ENCODE measurements around the gene MAP2K4. TPM values are rescaled to one million over a fixed set of nuclear protein-coding genes. Genes with fewer than 3 reads are reported as not detected.

Gene MAP2K4
- total and polyA plus RNA-seq, 4 donors, result 10.7 to 63.6 (median 20.3) TPM

- H3K9me3 ChIP-seq (ENCODE audit: control insufficient read depth in 4 of 4, insufficient read depth in 3 of 4, low read length in 3 of 4), result no peaks in the 10 kb centered on the region
- H3K4me3 ChIP-seq, result no peak overlapping the region
- no peak overlapping the region for H3K27ac ChIP-seq (ENCODE audit: low read depth in 1 of 2, low read length in 1 of 2)
- H3K27me3 ChIP-seq (ENCODE audit: control insufficient read depth in 3 of 3, insufficient read depth in 3 of 3, low read length in 2 of 3), result no peaks in the 10 kb centered on the region
- no peak for TF ChIP-seq CTCF (IDR thresholded peaks at IDR 0.05; ENCODE audit: control extremely low read depth, extremely low read depth)
- H3K4me1 ChIP-seq (ENCODE audit: control insufficient read depth in 5 of 5, insufficient read depth in 5 of 5, low read length in 5 of 5), result peaks cover 0 to 23% (median 4%) of the 10 kb centered on the region in 5 donors
- ATAC-seq (ENCODE audit: insufficient read depth, low FRiP score) (no peak), DNase-seq (no peak)
- no peak overlapping the region for H3K9ac ChIP-seq (ENCODE audit: insufficient read depth in 1 of 2, low read length in 2 of 2)
- 70 to 95% methylated on average over 1 of the region's 1 CpG for WGBS, 2 donors
- H3K36me3 ChIP-seq (ENCODE audit: control insufficient read depth in 4 of 4, insufficient read depth in 4 of 4, low read length in 4 of 4), result peaks cover 0 to 4% (median 2%) of the 10 kb centered on the region in 4 donors
These were observed 15.0 kb downstream of the MAP2K4 start for GRCh38 chr17:12035673-12036072.

- 54 to 59% methylated on average over 2 of the region's 2 CpGs for WGBS, 2 donors
- ATAC-seq (ENCODE audit: insufficient read depth, low FRiP score) (no peak), DNase-seq (no peak)
- Histone ChIP-seq H3K4me1 (ENCODE audit: control insufficient read depth in 5 of 5, insufficient read depth in 5 of 5, low read length in 5 of 5) (peaks cover 0 to 20% (median 0%) of the 10 kb centered on the region in 5 donors), H3K4me3 (no peak overlapping the region), H3K9ac (ENCODE audit: insufficient read depth in 1 of 2, low read length in 2 of 2) (no peak overlapping the region), H3K36me3 (ENCODE audit: control insufficient read depth in 4 of 4, insufficient read depth in 4 of 4, low read length in 4 of 4) (peaks cover 0 to 4% (median 1%) of the 10 kb centered on the region in 4 donors), H3K27ac (ENCODE audit: low read depth in 1 of 2, low read length in 1 of 2) (no peak overlapping the region), H3K9me3 (ENCODE audit: control insufficient read depth in 4 of 4, insufficient read depth in 3 of 4, low read length in 3 of 4) (no peaks in the 10 kb centered on the region), H3K27me3 (ENCODE audit: control insufficient read depth in 3 of 3, insufficient read depth in 3 of 3, low read length in 2 of 3) (no peaks in the 10 kb centered on the region)
- TF ChIP-seq CTCF (IDR thresholded peaks at IDR 0.05; ENCODE audit: control extremely low read depth, extremely low read depth), result no peak
These were observed 17.3 kb downstream of the MAP2K4 start for GRCh38 chr17:12037970-12038369.

- Histone ChIP-seq H3K4me3 (no peak overlapping the region), H3K27me3 (ENCODE audit: control insufficient read depth in 3 of 3, insufficient read depth in 3 of 3, low read length in 2 of 3) (no peaks in the 10 kb centered on the region), H3K9ac (ENCODE audit: insufficient read depth in 1 of 2, low read length in 2 of 2) (no peak overlapping the region), H3K9me3 (ENCODE audit: control insufficient read depth in 4 of 4, insufficient read depth in 3 of 4, low read length in 3 of 4) (no peaks in the 10 kb centered on the region), H3K4me1 (ENCODE audit: control insufficient read depth in 5 of 5, insufficient read depth in 5 of 5, low read length in 5 of 5) (peaks cover 0 to 20% (median 0%) of the 10 kb centered on the region in 5 donors), H3K27ac (ENCODE audit: low read depth in 1 of 2, low read length in 1 of 2) (no peak overlapping the region), H3K36me3 (ENCODE audit: control insufficient read depth in 4 of 4, insufficient read depth in 4 of 4, low read length in 4 of 4) (no peaks in the 10 kb centered on the region)
- 84 to 90% methylated on average over 3 of the region's 3 CpGs for WGBS, 2 donors
- TF ChIP-seq CTCF (IDR thresholded peaks at IDR 0.05; ENCODE audit: control extremely low read depth, extremely low read depth), result no peak
- ATAC-seq (ENCODE audit: insufficient read depth, low FRiP score) (no peak), DNase-seq (no peak)
These were observed 19.8 kb downstream of the MAP2K4 start for GRCh38 chr17:12040478-12040877.

GRCh38 chr17:12041312-12041711, 20.6 kb downstream of the MAP2K4 start:
- Histone ChIP-seq H3K27me3 (ENCODE audit: control insufficient read depth in 3 of 3, insufficient read depth in 3 of 3, low read length in 2 of 3) (no peaks in the 10 kb centered on the region), H3K4me3 (no peak overlapping the region), H3K4me1 (ENCODE audit: control insufficient read depth in 5 of 5, insufficient read depth in 5 of 5, low read length in 5 of 5) (peaks cover 0 to 26% (median 0%) of the 10 kb centered on the region in 5 donors), H3K36me3 (ENCODE audit: control insufficient read depth in 4 of 4, insufficient read depth in 4 of 4, low read length in 4 of 4) (no peaks in the 10 kb centered on the region), H3K9me3 (ENCODE audit: control insufficient read depth in 4 of 4, insufficient read depth in 3 of 4, low read length in 3 of 4) (no peaks in the 10 kb centered on the region), H3K27ac (ENCODE audit: low read depth in 1 of 2, low read length in 1 of 2) (no peak overlapping the region), H3K9ac (ENCODE audit: insufficient read depth in 1 of 2, low read length in 2 of 2) (no peak overlapping the region)
- 66 to 88% methylated on average over 3 of the region's 3 CpGs for WGBS, 2 donors
- TF ChIP-seq CTCF (IDR thresholded peaks at IDR 0.05; ENCODE audit: control extremely low read depth, extremely low read depth), result no peak
- DNase-seq, result no peak
- no peak for ATAC-seq (ENCODE audit: insufficient read depth, low FRiP score)
